Neural cell (in vitro differentiated cells): ENCODE measurements around the gene MSH2. TPM values are rescaled to one million over a fixed set of nuclear protein-coding genes. Genes with fewer than 3 reads are reported as not detected.
"Not testable (repeated sequence)": the region's sequence is repeated elsewhere in the genome, so short reads cannot be mapped to it uniquely, and the experiment has no call there.

Experiments
- H2AFZ ChIP-seq: fragments of 200-600, 300-800 bp; sonication (generic), shearing (Covaris generic); 2 replicates; pipeline ENCODE4 v1.6.0; 2014; ENCODE audit warnings: low read depth, mild to moderate bottlenecking, antibody characterized with exemption, low read length, moderate library complexity
- H3F3A ChIP-seq: fragments of 200-600 bp; shearing (Covaris generic); 2 replicates; pipeline ENCODE4 v1.6.1; 2016; ENCODE audit warnings: mild to moderate bottlenecking, moderate library complexity, mixed read lengths, antibody characterized with exemption, low read length; ENCODE audit not compliant: insufficient read depth, poor library complexity, severe bottlenecking
- H3K27ac ChIP-seq: fragments of 200-600, 300-800 bp; sonication (generic), shearing (Covaris generic); 2 replicates; pipeline ENCODE4 v1.5.1; 2014; ENCODE audit warnings: mild to moderate bottlenecking, low read length, moderate library complexity
- H3K27me3 ChIP-seq: fragments of 300-800, 200-600 bp; sonication (generic), shearing (Covaris generic); 2 replicates; pipeline ENCODE4 v1.6.0; 2014; ENCODE audit warnings: mild to moderate bottlenecking, low read depth, low read length, moderate library complexity; ENCODE audit not compliant: insufficient read depth
- H3K36me3 ChIP-seq: fragments of 300-800, 200-600 bp; sonication (generic), shearing (Covaris generic); 2 replicates; pipeline ENCODE4 v1.5.1; 2014; ENCODE audit warnings: mild to moderate bottlenecking, antibody characterized with exemption, low read length, moderate library complexity; ENCODE audit not compliant: insufficient read depth
- H3K4me2 ChIP-seq: fragments of 300-800, 200-600 bp; sonication (generic), shearing (Covaris generic); 2 replicates; pipeline ENCODE4 v1.6.0; 2014; ENCODE audit warnings: mild to moderate bottlenecking, low read length
- H3K4me3 ChIP-seq: fragments of 300-800, 200-600 bp; sonication (generic), shearing (Covaris generic); 2 replicates; pipeline ENCODE4 v1.5.1; 2014; ENCODE audit warnings: mild to moderate bottlenecking, low read length, moderate library complexity
- H3K79me2 ChIP-seq: fragments of 200-600 bp; shearing (Covaris generic); replicated peaks from 2 replicates; pipeline ENCODE4 v1.6.0; 2014; ENCODE audit warnings: mild to moderate bottlenecking, low read length, moderate library complexity; ENCODE audit not compliant: insufficient read depth
- H3K9ac ChIP-seq: fragments of 300-800, 200-600 bp; sonication (generic), shearing (Covaris generic); 2 replicates; pipeline ENCODE4 v1.6.1; 2016; ENCODE audit warnings: mild to moderate bottlenecking, low read length, mixed read lengths
- H3K9me2 ChIP-seq: fragments of 200-600 bp; shearing (Covaris generic); 2 replicates; pipeline ENCODE4 v1.6.1; 2016; ENCODE audit warnings: mild to moderate bottlenecking, low read length, mixed read lengths; ENCODE audit not compliant: insufficient read depth
- H3K9me3 ChIP-seq: fragments of 200-600, 300-800 bp; sonication (generic), shearing (Covaris generic); 2 replicates; pipeline ENCODE4 v1.6.1; 2016; ENCODE audit warnings: mild to moderate bottlenecking, mixed run types, low read length, moderate library complexity, mixed read lengths
- H4K20me1 ChIP-seq: fragments of 200-600 bp; shearing (Covaris generic); 2 replicates; pipeline ENCODE4 v1.6.1; 2016; ENCODE audit warnings: mild to moderate bottlenecking, mixed run types; ENCODE audit not compliant: insufficient read depth
- EP300 ChIP-seq: fragments of 450-650 bp; conservative IDR thresholded peaks from 2 replicates; pipeline ENCODE4 v1.6.1; 2014; ENCODE audit warnings: antibody characterized with exemption, mild to moderate bottlenecking, moderate library complexity; ENCODE audit not compliant: poor library complexity, severe bottlenecking
- EZH2 ChIP-seq: fragments of 200-600, 300-800 bp; shearing (Covaris generic), sonication (generic); IDR thresholded peaks from 2 replicates; pipeline ENCODE4 v1.6.1; 2014; ENCODE audit warnings: antibody characterized with exemption, low read length, borderline replicate concordance, mild to moderate bottlenecking; ENCODE audit not compliant: insufficient read depth, poor library complexity, severe bottlenecking
- MXI1 ChIP-seq: fragments of 450-650 bp; conservative IDR thresholded peaks from 2 replicates; pipeline ENCODE4 v1.6.1; 2014; ENCODE audit warnings: antibody characterized with exemption, mild to moderate bottlenecking; ENCODE audit not compliant: poor library complexity, severe bottlenecking
- POLR2AphosphoS5 ChIP-seq: IDR thresholded peaks from 2 replicates; pipeline ENCODE4 v1.6.1; 2012
- RAD21 ChIP-seq: fragments of 450-650 bp; conservative IDR thresholded peaks from 2 replicates; pipeline ENCODE4 v1.6.1; 2014; ENCODE audit warnings: antibody characterized with exemption, mild to moderate bottlenecking, moderate library complexity
- REST ChIP-seq: IDR thresholded peaks from 2 replicates; pipeline ENCODE4 v1.6.1; 2012; ENCODE audit warnings: borderline replicate concordance
- SMC3 ChIP-seq: fragments of 450-650 bp; conservative IDR thresholded peaks from 2 replicates; pipeline ENCODE4 v1.6.1; 2014; ENCODE audit warnings: antibody characterized with exemption, mild to moderate bottlenecking, moderate library complexity; ENCODE audit not compliant: poor library complexity
- TAF1 ChIP-seq: IDR thresholded peaks from 2 replicates; pipeline ENCODE4 v1.6.1; 2012; ENCODE audit warnings: low read depth
- polyA plus RNA-seq: library from polyadenylated mRNA; depleted of rRNA; stranded (reverse); fragments of >200 nt; gene quantifications from 2 replicates; pipeline ENCODE4 v1.2.3, GENCODE V29; 2014
- TF ChIP-seq, protein P1 (sequence below): fragments of 450-650 bp; IDR thresholded peaks from 2 replicates; pipeline ENCODE4 v1.5.1; 2014; ENCODE audit warnings: antibody characterized with exemption, mild to moderate bottlenecking, moderate library complexity; ENCODE audit not compliant: poor library complexity, severe bottlenecking

Gene MSH2
- polyA plus RNA-seq, 1 donor from 2014 or later: 105 TPM

GRCh38 chr2:47501374-47502200 is 98.6 kb downstream of the MSH2 start:
- Histone ChIP-seq H3K9ac (no peak overlapping the region), H3K27ac (no peak overlapping the region), H3F3A (no peaks in the 10 kb centered on the region), H3K9me2 (no peaks in the 10 kb centered on the region), H3K4me2 (no peak overlapping the region), H3K27me3 (no peaks in the 10 kb centered on the region), H3K9me3 (peaks cover 6% of the 10 kb centered on the region), H3K36me3 (no peaks in the 10 kb centered on the region), H4K20me1 (no peaks in the 10 kb centered on the region), H3K4me3 (no peak overlapping the region), H3K79me2 (no peaks in the 10 kb centered on the region), H2AFZ (no peak overlapping the region)
- TF ChIP-seq RAD21: no peak
- no peak for TF ChIP-seq EP300
- TF ChIP-seq EZH2: no peak
- TF ChIP-seq TAF1: no peak
- no peak for TF ChIP-seq MXI1
- TF ChIP-seq, protein P1, sequence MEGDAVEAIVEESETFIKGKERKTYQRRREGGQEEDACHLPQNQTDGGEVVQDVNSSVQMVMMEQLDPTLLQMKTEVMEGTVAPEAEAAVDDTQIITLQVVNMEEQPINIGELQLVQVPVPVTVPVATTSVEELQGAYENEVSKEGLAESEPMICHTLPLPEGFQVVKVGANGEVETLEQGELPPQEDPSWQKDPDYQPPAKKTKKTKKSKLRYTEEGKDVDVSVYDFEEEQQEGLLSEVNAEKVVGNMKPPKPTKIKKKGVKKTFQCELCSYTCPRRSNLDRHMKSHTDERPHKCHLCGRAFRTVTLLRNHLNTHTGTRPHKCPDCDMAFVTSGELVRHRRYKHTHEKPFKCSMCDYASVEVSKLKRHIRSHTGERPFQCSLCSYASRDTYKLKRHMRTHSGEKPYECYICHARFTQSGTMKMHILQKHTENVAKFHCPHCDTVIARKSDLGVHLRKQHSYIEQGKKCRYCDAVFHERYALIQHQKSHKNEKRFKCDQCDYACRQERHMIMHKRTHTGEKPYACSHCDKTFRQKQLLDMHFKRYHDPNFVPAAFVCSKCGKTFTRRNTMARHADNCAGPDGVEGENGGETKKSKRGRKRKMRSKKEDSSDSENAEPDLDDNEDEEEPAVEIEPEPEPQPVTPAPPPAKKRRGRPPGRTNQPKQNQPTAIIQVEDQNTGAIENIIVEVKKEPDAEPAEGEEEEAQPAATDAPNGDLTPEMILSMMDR: no peak
- TF ChIP-seq POLR2AphosphoS5: no peak
- TF ChIP-seq SMC3: no peak
- no peak for TF ChIP-seq REST

DNA sequence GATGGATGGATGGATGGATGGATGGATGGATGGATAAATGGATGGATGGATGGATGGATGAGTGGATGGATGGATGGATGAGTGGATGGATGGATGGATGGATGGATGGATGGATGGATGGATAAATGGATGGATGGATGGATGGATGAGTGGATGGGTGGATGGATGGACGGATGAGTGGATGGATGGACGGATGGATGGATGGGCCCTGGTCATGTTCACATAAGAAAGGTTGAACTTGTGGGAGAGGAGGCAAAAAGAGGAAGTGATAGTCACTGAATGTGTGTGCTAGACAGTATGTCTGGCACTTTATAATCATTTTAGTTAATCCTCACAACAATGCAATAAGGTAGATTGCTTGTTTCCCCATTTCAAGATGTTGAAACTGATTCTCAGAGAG is 99.5 kb downstream of the MSH2 start:
- not testable (repeated sequence) for H3K27ac ChIP-seq, H3K36me3 ChIP-seq, H3K9me3 ChIP-seq, H3K4me3 ChIP-seq, H3K9ac ChIP-seq, H3K79me2 ChIP-seq, H3K9me2 ChIP-seq, H4K20me1 ChIP-seq, H2AFZ ChIP-seq, H3F3A ChIP-seq, H3K27me3 ChIP-seq, H3K4me2 ChIP-seq
